ENCODE data around the gene CDCA3. TPM values are rescaled to one million over a fixed set of nuclear protein-coding genes. Genes with fewer than 3 reads are reported as not detected.
"Not testable (repeated sequence)": the region's sequence is repeated elsewhere in the genome, so short reads cannot be mapped to it uniquely, and the experiment has no call there.

CDCA3 gene
- total and polyA plus RNA-seq, 2 donors (not counting 1 experiment from before 2014, with no cell fraction given) = 9.1 to 9.4 TPM

GRCh38 chr12:6896846-6897435, 45.9 kb upstream of the CDCA3 start:
- Histone ChIP-seq H3K36me3 (ENCODE audit: control insufficient read depth, insufficient read depth, low read length) (no peaks in the 10 kb centered on the region), H3K4me1 (ENCODE audit: control insufficient read depth, extremely low read depth, insufficient read depth, low read length) (no peaks in the 10 kb centered on the region), H3K27me3 (ENCODE audit: control insufficient read depth, insufficient read depth, low read length) (no peaks in the 10 kb centered on the region), H3K4me3 (replicated peaks in 1 of 4; ENCODE audit: control extremely low read depth in 1 of 4, insufficient read depth in 1 of 4, low read depth in 3 of 4, low read length in 4 of 4) (no peak overlapping the region), H4K20me1 (ENCODE audit: control insufficient read depth, extremely low read depth, insufficient read depth, low read length) (no peaks in the 10 kb centered on the region), H3K27ac (ENCODE audit: insufficient read depth, low read length) (no peak overlapping the region), H2AFZ (ENCODE audit: low read length) (no peak overlapping the region), H3K4me2 (ENCODE audit: extremely low read depth, insufficient read depth, low read length) (no peak overlapping the region), H3K9ac (ENCODE audit: insufficient read depth, low read length) (no peak overlapping the region), H3K79me2 (ENCODE audit: control insufficient read depth, insufficient read depth, low read length) (no peaks in the 10 kb centered on the region), H3K9me3 (ENCODE audit: control insufficient read depth, insufficient read depth, low read depth, low read length) (no peaks in the 10 kb centered on the region)
- TF ChIP-seq EZH2 (IDR thresholded peaks at IDR 0.05; ENCODE audit: low read length, missing control alignments) = no peak
- peak in 1 of 2 donors; percentile 19 for DNase-seq (ENCODE audit: low read depth in 2 of 2)

- no peaks in the 10 kb centered on the region for H3K9me3 ChIP-seq (ENCODE audit: control insufficient read depth, insufficient read depth, low read depth, low read length)
- no peak for DNase-seq (ENCODE audit: low read depth in 2 of 2)
- H3K4me1 ChIP-seq (ENCODE audit: control insufficient read depth, extremely low read depth, insufficient read depth, low read length) = no peaks in the 10 kb centered on the region
- H4K20me1 ChIP-seq (ENCODE audit: control insufficient read depth, extremely low read depth, insufficient read depth, low read length) = no peaks in the 10 kb centered on the region
- no peaks in the 10 kb centered on the region for H3K36me3 ChIP-seq (ENCODE audit: control insufficient read depth, insufficient read depth, low read length)
- no peak overlapping the region for H2AFZ ChIP-seq (ENCODE audit: low read length)
- TF ChIP-seq CTCF (conservative IDR thresholded peaks at IDR 0.05 in 1 of 2, IDR thresholded peaks at IDR 0.05 in 1 of 2; ENCODE audit: low read depth in 1 of 2, low read length in 2 of 2) = no peak
- TF ChIP-seq EZH2 (IDR thresholded peaks at IDR 0.05; ENCODE audit: low read length, missing control alignments) = no peak
- no peaks in the 10 kb centered on the region for H3K79me2 ChIP-seq (ENCODE audit: control insufficient read depth, insufficient read depth, low read length)
- no peak overlapping the region for H3K27ac ChIP-seq (ENCODE audit: insufficient read depth, low read length)
- no peak overlapping the region for H3K4me3 ChIP-seq (replicated peaks in 1 of 4; ENCODE audit: control extremely low read depth in 1 of 4, insufficient read depth in 1 of 4, low read depth in 3 of 4, low read length in 4 of 4)
- no peak overlapping the region for H3K4me2 ChIP-seq (ENCODE audit: extremely low read depth, insufficient read depth, low read length)
- no peak overlapping the region for H3K9ac ChIP-seq (ENCODE audit: insufficient read depth, low read length)
- no peaks in the 10 kb centered on the region for H3K27me3 ChIP-seq (ENCODE audit: control insufficient read depth, insufficient read depth, low read length)
Measured at GRCh38 chr12:6894321-6894720, 43.2 kb upstream of the CDCA3 start.

GRCh38 chr12:6892683-6893082, 41.6 kb upstream of the CDCA3 start:
- not testable (repeated sequence) for H4K20me1 ChIP-seq (ENCODE audit: control insufficient read depth, extremely low read depth, insufficient read depth, low read length); H3K4me1 ChIP-seq (ENCODE audit: control insufficient read depth, extremely low read depth, insufficient read depth, low read length); H3K27ac ChIP-seq (ENCODE audit: insufficient read depth, low read length)

GRCh38 chr12:6891646-6892001, 40.5 kb upstream of the CDCA3 start:
- DNase-seq (ENCODE audit: low read depth in 2 of 2) = no peak
- Histone ChIP-seq H2AFZ (ENCODE audit: low read length) (peak overlapping the region; percentile 58), H3K4me1 (ENCODE audit: control insufficient read depth, extremely low read depth, insufficient read depth, low read length) (no peaks in the 10 kb centered on the region), H3K9ac (ENCODE audit: insufficient read depth, low read length) (peak overlapping the region; percentile 48), H3K4me3 (replicated peaks in 1 of 4; ENCODE audit: control extremely low read depth in 1 of 4, insufficient read depth in 1 of 4, low read depth in 3 of 4, low read length in 4 of 4) (peak overlapping the region; percentile 19 to 64 (median 42)), H4K20me1 (ENCODE audit: control insufficient read depth, extremely low read depth, insufficient read depth, low read length) (no peaks in the 10 kb centered on the region), H3K36me3 (ENCODE audit: control insufficient read depth, insufficient read depth, low read length) (no peaks in the 10 kb centered on the region), H3K27ac (ENCODE audit: insufficient read depth, low read length) (peak overlapping the region; percentile 73), H3K79me2 (ENCODE audit: control insufficient read depth, insufficient read depth, low read length) (no peaks in the 10 kb centered on the region), H3K27me3 (ENCODE audit: control insufficient read depth, insufficient read depth, low read length) (no peaks in the 10 kb centered on the region), H3K9me3 (ENCODE audit: control insufficient read depth, insufficient read depth, low read depth, low read length) (no peaks in the 10 kb centered on the region), H3K4me2 (ENCODE audit: extremely low read depth, insufficient read depth, low read length) (peak overlapping the region; percentile 51)
- TF ChIP-seq CTCF (conservative IDR thresholded peaks at IDR 0.05 in 1 of 2, IDR thresholded peaks at IDR 0.05 in 1 of 2; ENCODE audit: low read depth in 1 of 2, low read length in 2 of 2) (no peak), EZH2 (IDR thresholded peaks at IDR 0.05; ENCODE audit: low read length, missing control alignments) (no peak)

More at GRCh38 chr12:6892683-6893082, 41.6 kb upstream of the CDCA3 start:
- not testable (repeated sequence) for H3K79me2 ChIP-seq (ENCODE audit: control insufficient read depth, insufficient read depth, low read length); H3K4me3 ChIP-seq (replicated peaks in 1 of 4; ENCODE audit: control extremely low read depth in 1 of 4, insufficient read depth in 1 of 4, low read depth in 3 of 4, low read length in 4 of 4); H3K36me3 ChIP-seq (ENCODE audit: control insufficient read depth, insufficient read depth, low read length); H3K27me3 ChIP-seq (ENCODE audit: control insufficient read depth, insufficient read depth, low read length); H3K9me3 ChIP-seq (ENCODE audit: control insufficient read depth, insufficient read depth, low read depth, low read length); DNase-seq (ENCODE audit: low read depth in 2 of 2); H3K4me2 ChIP-seq (ENCODE audit: extremely low read depth, insufficient read depth, low read length); H3K9ac ChIP-seq (ENCODE audit: insufficient read depth, low read length); H2AFZ ChIP-seq (ENCODE audit: low read length)
